GM18511 (cell line): ENCODE data around the gene SLC9A9.

Experiments
- ATAC-seq: cut with Tn5 transposase; IDR thresholded peaks from one replicate; pipeline ENCODE4 v1.9.1; 2021; ENCODE audit warnings: mild to moderate bottlenecking, moderate library complexity; ENCODE audit not compliant: unreplicated experiment

Gene SLC9A9

DNA sequence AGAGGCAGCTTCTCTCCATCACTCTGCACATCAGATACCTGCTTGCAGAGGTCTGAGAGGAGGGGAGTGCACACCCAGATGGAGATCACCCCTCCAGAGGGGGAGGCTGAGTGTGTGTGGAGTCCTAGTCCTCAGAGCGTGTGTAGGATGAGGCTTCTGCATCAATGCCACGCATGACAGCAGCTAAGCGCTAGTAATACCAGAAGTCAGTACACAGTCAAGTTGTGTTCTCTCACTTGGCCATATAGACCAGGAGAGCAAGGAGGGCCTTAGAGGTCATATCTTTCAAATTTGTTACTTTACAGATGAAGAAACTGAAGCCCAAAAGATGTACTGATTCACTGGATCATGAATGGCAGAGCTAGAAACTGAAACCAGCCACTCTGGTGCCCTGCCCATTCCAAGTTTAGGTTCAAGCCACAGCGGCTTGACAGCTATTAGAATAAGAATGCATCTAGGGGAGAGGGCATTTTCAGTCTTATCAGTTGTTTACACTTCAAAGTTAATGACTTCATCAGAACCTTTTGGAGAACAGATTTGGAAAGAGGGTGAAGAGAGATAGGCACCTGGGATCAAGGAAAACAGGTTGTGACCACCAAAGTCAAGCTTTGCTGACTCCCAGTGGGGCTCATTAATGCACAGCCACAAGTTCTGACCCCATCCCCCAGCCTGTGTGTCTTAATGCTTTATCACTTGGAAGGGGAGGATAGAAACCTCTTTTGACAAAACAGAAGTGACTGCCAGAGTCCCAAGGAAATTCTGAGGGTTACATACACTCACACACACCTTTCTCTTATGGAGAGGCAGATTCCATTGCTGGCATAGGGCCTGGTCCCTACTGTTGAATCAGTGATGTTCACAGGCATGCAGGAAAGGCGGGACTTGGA is 418.4 kb downstream of the SLC9A9 start:
- no peak for ATAC-seq

DNA sequence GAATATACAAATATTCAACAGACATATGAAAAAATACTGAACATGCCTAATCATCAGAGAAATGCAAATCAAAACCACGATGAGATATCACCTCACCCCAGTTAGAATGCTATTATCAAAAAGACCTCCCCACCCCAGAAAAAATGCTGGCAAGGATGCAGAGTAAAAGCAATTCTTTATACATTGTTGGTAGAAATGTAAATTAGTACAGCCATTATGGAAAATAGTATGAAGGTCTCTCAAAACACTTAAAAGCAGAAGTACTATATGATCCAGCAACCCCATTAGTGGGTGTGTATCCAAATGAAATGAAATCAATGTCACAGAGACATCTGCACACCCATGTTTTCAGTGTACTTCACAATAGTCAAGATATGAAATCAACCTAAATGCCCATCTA is 420.0 kb downstream of the SLC9A9 start:
- no peak for ATAC-seq

DNA sequence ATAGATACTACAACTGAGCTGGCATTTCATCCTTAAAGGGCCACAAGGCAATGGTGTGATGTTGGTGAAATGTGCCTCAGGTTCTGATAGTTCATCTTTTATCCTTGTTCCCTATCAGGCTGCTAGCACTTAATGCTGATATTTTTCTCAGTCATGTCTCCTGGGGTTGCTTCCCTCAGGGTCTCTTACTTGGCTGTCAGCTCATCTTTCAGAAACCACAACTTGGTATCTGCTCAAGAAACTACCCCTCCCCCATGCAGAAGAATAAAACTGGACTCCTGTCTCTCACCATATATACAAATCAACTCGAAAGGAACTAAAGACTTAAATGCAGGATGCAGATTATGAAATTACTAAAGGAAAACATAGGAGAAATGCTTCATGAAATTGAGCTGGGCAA is 420.6 kb downstream of the SLC9A9 start:
- ATAC-seq, result no peak

DNA sequence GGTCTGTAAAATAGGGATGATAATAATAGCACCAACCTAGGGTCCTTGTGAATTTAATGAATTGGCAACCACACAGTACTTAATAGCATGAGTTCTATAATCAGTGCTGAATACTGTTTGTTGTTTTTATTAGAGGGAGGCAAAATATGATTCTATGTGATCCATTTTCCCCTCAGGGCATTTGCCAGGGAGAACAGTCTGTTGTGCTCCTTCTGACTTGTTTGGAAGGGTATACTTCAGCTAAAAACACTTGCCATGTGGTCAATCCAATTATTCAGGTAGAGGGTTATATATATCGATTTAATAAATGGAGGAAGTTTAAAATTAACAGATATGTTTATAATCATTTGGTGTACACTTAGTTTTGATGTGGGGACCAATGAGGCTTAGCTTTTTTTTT is 423.4 kb downstream of the SLC9A9 start:
- ATAC-seq, result no peak

DNA sequence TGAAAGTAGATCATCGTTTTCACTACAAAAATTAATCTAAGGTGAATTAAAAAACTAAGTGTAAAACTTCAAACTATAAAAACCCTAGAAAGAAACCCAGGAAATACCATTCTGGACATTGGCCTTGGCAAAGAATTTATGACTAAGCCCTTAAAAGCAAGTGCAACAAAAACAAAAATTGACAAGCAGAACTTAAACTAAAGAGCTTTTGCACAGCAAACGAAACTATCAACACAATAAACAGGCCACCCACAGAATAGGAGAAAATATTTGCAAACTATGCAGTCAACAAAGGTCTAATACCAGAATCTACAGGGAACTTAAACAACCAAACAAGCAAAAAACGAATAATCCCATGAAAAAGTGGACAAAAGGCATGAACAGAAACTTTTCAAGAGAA is 426.7 kb downstream of the SLC9A9 start:
- no peak for ATAC-seq

- no peak for ATAC-seq
Observed at GRCh38 chr3:143419611-143420010, 428.7 kb downstream of the SLC9A9 start.

GRCh38 chr3:143418391-143418790 is 429.9 kb downstream of the SLC9A9 start:
- no peak for ATAC-seq

DNA sequence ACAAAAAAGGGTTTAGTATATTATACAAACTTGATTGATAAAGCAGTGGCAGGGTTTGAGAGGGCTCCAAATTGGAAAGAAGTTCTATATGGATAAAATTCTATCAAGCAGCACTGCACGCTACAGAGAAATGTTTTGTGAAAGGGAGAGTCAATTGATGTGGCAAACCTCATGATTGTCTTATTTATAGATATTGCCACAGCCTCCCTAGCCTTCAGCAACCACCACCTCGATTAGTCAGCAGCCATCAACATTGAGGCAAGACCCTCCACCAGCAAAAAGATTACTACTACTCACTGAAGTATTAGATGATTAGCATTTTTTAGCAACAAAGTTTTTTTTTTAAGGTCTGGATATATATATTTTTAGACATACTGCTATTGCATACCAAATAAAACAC is 432.0 kb downstream of the SLC9A9 start:
- no peak for ATAC-seq

DNA sequence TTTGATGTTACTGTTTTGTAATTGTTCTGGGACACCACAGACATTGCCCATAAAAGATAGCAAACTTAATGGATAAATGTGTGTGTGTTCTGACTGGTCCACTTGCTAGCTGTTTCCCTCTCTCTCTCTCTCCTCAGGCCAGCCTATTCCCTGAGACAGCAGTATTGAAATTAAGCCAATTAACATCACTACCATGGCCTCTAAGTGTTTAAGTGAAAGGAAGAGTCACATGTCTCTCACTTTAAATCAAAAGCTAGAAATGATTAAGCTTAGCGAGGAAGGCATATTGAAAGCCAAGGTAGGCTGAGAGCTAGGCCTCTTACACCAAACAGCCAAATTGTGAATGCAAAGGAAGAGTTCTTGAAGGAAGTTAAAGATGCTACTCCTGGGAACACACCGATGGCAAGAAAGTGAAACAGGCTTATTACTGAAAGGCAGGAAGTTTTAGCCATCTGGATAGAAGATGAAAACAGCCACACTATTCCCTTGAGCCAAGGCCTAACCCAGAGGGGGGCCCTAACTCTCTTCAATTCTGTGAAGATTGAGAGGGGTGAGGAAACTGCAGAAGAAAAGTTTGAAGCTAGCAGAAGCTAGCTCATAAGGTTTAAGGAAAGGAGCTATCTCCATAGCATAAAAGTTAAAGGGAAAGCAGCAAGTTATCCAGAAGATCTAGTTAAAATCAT is 433.6 kb downstream of the SLC9A9 start:
- peak; percentile 53 for ATAC-seq

- ATAC-seq, result no peak
Observed at GRCh38 chr3:143413372-143413771, 434.9 kb downstream of the SLC9A9 start.

GRCh38 chr3:143412084-143412483 is 436.2 kb downstream of the SLC9A9 start:
- peak; percentile 48 for ATAC-seq

DNA sequence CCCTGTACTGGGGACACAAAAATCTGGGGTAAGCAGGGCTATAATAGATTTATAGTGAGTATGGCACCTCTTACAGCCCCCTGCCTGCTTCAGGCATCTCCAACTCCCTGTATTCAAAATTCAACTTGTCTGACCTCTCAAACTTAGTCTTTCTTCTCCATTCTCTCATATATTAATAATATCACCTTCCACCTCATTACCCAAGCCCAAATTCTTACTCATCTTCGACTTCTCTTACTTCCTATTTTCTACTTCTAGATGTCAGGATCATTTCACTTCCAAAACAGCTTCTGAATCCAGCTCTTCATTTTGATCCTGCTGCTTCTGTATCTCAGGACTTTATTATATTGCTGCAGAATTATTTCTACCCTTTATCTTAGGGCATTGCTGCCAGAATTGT is 438.0 kb downstream of the SLC9A9 start:
- no peak for ATAC-seq

- no peak for ATAC-seq
Observed at GRCh38 chr3:143408771-143409170, 439.5 kb downstream of the SLC9A9 start.

DNA sequence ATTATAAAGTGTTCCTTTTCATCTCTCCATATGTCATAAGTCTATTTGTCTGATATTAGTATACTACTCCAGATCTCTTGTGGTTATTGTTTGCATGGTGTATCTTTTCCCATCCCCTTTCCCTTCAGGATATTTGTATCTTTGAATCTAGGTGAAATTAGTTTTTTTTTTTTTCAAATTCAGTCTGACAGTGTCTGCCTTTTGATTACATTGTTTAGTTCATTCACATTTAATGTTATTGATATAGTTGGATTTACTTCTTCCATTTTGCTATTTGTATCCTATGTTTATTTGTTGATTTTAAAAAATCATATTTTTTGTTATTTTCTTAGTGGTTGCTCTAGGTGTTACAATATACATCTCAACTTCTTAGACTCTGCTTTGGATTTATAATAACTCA is 445.7 kb downstream of the SLC9A9 start:
- no peak for ATAC-seq

- ATAC-seq, result no peak
Observed at GRCh38 chr3:143396790-143397189, 451.5 kb downstream of the SLC9A9 start.

DNA sequence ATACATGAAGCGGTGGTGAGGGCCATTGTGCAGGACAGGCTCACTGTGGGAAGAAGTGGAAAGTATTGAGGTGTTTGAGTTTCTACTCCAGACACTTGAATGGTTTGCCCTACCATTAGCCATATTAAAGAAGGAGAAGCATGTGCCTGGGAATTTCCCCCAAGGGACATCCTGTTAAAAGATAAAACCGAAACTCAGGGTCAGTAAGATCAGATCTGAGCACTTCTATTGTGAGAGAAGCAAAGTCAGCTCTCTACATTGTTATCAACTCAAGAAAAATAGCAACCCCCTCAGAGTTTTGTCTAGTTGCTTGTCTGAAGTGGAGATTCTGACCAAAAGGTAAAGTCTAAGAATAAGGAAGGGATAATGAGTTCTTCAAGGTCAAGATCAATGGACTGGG is 458.9 kb downstream of the SLC9A9 start:
- ATAC-seq, result no peak

GRCh38 chr3:143387425-143387824 is 460.8 kb downstream of the SLC9A9 start:
- ATAC-seq, result no peak

- no peak for ATAC-seq
Observed at GRCh38 chr3:143384076-143384475, 464.2 kb downstream of the SLC9A9 start.

- ATAC-seq, result no peak
Observed at GRCh38 chr3:143383421-143383820, 464.8 kb downstream of the SLC9A9 start.

GRCh38 chr3:143382816-143383215 is 465.5 kb downstream of the SLC9A9 start:
- ATAC-seq, result no peak

DNA sequence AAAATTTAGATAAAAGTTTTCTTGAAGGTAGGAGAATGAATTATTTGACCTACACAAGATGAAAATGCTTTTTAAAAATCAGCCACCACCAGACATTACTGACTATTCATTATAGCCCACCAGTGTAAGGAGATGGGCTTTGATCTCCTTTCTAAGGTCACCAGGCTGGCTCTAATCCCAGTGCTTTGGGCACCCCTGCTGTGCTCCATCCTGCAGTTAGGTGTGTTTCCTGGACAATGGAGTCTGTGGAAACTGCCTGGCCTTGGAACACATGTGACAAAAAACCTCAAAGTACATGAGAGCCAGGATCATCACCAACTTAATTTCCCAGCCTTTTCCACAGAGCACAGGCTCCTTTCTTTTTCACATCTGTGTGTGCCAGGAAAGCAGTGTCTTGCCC is 467.8 kb downstream of the SLC9A9 start:
- no peak for ATAC-seq

DNA sequence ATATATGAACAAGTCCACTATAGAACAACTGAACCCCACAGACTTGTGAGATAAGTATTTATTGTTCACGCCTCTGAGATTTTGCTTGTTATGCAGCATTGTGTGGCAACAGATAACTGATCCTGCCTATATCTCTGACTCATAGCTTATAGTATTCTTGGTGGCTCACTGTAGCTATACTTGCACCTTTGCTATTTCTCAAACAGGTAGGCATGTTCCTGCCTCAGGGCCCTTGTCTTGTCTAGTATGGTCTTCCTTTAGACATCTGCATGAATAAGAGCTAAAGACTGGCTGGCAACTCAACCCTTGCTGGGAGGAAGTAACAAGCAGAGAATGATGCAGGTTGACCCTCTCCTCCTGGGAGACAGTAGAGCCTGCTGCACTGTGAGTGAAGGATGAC is 472.6 kb downstream of the SLC9A9 start:
- no peak for ATAC-seq
